ENCODE results near the gene TSHZ2.

DNA sequence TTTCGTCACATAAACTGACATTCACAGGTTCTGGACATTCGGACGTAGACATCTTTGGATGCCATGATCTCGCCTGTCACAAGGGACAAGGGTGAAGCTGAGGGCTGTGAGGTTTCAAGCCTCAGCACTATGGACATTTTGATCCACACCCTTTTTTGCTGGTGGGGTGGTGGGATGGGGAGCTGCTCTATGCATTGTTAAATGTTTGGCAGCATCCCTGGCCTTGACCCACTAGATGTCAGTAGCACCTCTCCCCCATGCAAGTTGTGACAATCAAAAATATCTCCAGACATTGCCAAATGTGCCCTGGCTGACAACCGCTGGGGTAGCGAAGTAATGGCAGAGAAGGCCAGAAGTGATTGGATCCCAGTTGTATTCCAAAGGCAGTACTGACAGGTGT is 229.4 kb downstream of the TSHZ2 start:
- TF ChIP-seq, protein P1, sequence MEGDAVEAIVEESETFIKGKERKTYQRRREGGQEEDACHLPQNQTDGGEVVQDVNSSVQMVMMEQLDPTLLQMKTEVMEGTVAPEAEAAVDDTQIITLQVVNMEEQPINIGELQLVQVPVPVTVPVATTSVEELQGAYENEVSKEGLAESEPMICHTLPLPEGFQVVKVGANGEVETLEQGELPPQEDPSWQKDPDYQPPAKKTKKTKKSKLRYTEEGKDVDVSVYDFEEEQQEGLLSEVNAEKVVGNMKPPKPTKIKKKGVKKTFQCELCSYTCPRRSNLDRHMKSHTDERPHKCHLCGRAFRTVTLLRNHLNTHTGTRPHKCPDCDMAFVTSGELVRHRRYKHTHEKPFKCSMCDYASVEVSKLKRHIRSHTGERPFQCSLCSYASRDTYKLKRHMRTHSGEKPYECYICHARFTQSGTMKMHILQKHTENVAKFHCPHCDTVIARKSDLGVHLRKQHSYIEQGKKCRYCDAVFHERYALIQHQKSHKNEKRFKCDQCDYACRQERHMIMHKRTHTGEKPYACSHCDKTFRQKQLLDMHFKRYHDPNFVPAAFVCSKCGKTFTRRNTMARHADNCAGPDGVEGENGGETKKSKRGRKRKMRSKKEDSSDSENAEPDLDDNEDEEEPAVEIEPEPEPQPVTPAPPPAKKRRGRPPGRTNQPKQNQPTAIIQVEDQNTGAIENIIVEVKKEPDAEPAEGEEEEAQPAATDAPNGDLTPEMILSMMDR (conservative IDR thresholded peaks at IDR 0.05; ENCODE audit: low read depth, low read length) = no peak
- TF ChIP-seq, protein P2, sequence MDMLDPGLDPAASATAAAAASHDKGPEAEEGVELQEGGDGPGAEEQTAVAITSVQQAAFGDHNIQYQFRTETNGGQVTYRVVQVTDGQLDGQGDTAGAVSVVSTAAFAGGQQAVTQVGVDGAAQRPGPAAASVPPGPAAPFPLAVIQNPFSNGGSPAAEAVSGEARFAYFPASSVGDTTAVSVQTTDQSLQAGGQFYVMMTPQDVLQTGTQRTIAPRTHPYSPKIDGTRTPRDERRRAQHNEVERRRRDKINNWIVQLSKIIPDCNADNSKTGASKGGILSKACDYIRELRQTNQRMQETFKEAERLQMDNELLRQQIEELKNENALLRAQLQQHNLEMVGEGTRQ (IDR thresholded peaks at IDR 0.05; ENCODE audit: low read depth, low read length) = no peak
- TF ChIP-seq POLR2A (IDR thresholded peaks at IDR 0.05; ENCODE audit: low read depth, low read length) = no peak
- no peak for TF ChIP-seq RFX5 (IDR thresholded peaks at IDR 0.05; ENCODE audit: low read depth, low read length)
- TF ChIP-seq MXI1 (IDR thresholded peaks at IDR 0.05; ENCODE audit: borderline replicate concordance, low read depth, low read length) = no peak
- no peak for TF ChIP-seq CHD1 (IDR thresholded peaks at IDR 0.05; ENCODE audit: low read depth, low read length)
- no peak for TF ChIP-seq SMC3 (IDR thresholded peaks at IDR 0.05; ENCODE audit: low read depth, low read length)
- no peak for TF ChIP-seq MAFK (IDR thresholded peaks at IDR 0.05; ENCODE audit: low read depth, low read length)
- no peak for TF ChIP-seq CEBPB (IDR thresholded peaks at IDR 0.05; ENCODE audit: low read depth, low read length)

Measured in IMR-90 (cell line).